HepG2 (cell line): ENCODE measurements around the gene MMP23B. TPM values are rescaled to one million over a fixed set of nuclear protein-coding genes. Genes with fewer than 3 reads are reported as not detected.

Source experiments
- ATAC-seq: fragments of 200-7000 bp; cut with Tn5 transposase; 3 replicates; pipeline ENCODE4 v1.9.1; 2020; ENCODE audit warnings: mild to moderate bottlenecking, moderate library complexity
- BruUV-seq: library from RNA; stranded (reverse); fragments of 400-500 nt; replicated peaks from 2 replicates; lab custom pipeline; 2021; lab: Mats Ljungman, UMichigan
- CTCF ChIA-PET: fragments of 300-600 bp; formaldehyde crosslinking; extraction: SDS; loops from one replicate; lab custom pipeline; 2021; ENCODE audit warnings: low total read pairs, inconsistent platforms, low intra/inter-chr PET ratio; lab: Yijun Ruan, JAX
- POLR2A ChIA-PET: fragments of 350-600 bp; sonication (Branson Sonifier 250); formaldehyde crosslinking; loops from one replicate; lab custom pipeline; 2020; ENCODE audit warnings: antibody characterized with exemption, inconsistent platforms; lab: Yijun Ruan, JAX
- DNase-seq: peaks from one replicate; pipeline ENCODE4 v3.0.0-alpha.2; 2015; ENCODE audit warnings: low spot score
- FAIRE-seq: peaks from 3 replicates; lab custom pipeline; 2011; peaks lifted over from hg19 to GRCh38; lab: Jason Lieb, UNC
- H2AFZ ChIP-seq: one replicate; pipeline ENCODE4 v1.6.1; 2011; ENCODE audit warnings: low read length, inconsistent platforms
- H3K27ac ChIP-seq: fragments of 300-600 bp; 3 replicates; pipeline ENCODE4 v1.8.0; 2011; ENCODE audit warnings: mixed run types, mild to moderate bottlenecking, mixed read lengths, low read length, inconsistent platforms; ENCODE audit not compliant: insufficient read depth; ENCODE audit errors: extremely low read length
- H3K27me3 ChIP-seq, 2 experiments: fragments of 200-600 bp in 1 of 2; 2 replicates in 1 of 2; 3 replicates in 1 of 2; pipeline versions ENCODE4 v1.6.0 to v1.8.0; 2011; ENCODE audit warnings: low read length in 2 of 2, mild to moderate bottlenecking in 2 of 2, moderate library complexity in 2 of 2, inconsistent platforms in 1 of 2; ENCODE audit not compliant: insufficient read depth in 2 of 2, control insufficient read depth in 1 of 2
- H3K36me3 ChIP-seq, 2 experiments: fragments of 200-600 bp in 1 of 2; replicated peaks in 1 of 2; 2 replicates in 1 of 2; 3 replicates in 1 of 2; pipeline versions ENCODE4 v1.5.1 to v1.8.0; 2011; ENCODE audit warnings: low read length in 2 of 2, inconsistent platforms in 1 of 2; ENCODE audit not compliant: insufficient read depth in 2 of 2, control insufficient read depth in 1 of 2
- H3K4me1 ChIP-seq: 2 replicates; pipeline ENCODE4 v1.5.1; 2012; ENCODE audit warnings: low read length, inconsistent platforms; ENCODE audit not compliant: insufficient read depth
- H3K4me2 ChIP-seq: 2 replicates; pipeline ENCODE4 v1.6.0; 2011; ENCODE audit warnings: low read depth, low read length, inconsistent platforms
- H3K4me3 ChIP-seq, 3 experiments: fragments of 200-600 bp in 1 of 3; sonication (generic), shearing (Covaris generic) in 1 of 3; replicated peaks in 1 of 3; 2 replicates each; pipeline ENCODE4 v1.5.1; 2011 to 2016; ENCODE audit warnings: low read length in 3 of 3, inconsistent platforms in 2 of 3, low read depth in 2 of 3, mild to moderate bottlenecking in 2 of 3, control low read depth in 1 of 3, mixed read lengths in 1 of 3; ENCODE audit not compliant: insufficient read depth in 1 of 3
- H3K79me2 ChIP-seq: one replicate; pipeline ENCODE4 v1.6.1; 2011; ENCODE audit warnings: low read length, inconsistent platforms; ENCODE audit not compliant: insufficient read depth
- H3K9ac ChIP-seq: 2 replicates; pipeline ENCODE4 v1.6.0; 2011; ENCODE audit warnings: mild to moderate bottlenecking, low read depth, low read length, inconsistent platforms; ENCODE audit not compliant: insufficient read depth
- H3K9me3 ChIP-seq: 2 replicates; pipeline ENCODE4 v1.5.1; 2012; ENCODE audit warnings: mild to moderate bottlenecking, low read length
- H4K20me1 ChIP-seq: 2 replicates; pipeline ENCODE4 v1.6.0; 2011; ENCODE audit warnings: inconsistent platforms, mild to moderate bottlenecking, low read length, moderate library complexity; ENCODE audit not compliant: insufficient read depth
- ARID3A ChIP-seq: IDR thresholded peaks from 2 replicates; pipeline ENCODE4 v1.6.1; 2012; ENCODE audit warnings: low read depth, low read length, improper control_type of control experiment
- ATRX ChIP-seq: sonication (generic); formaldehyde crosslinking; IDR thresholded peaks from 2 replicates; pipeline ENCODE4 v1.4.0; 2020; ENCODE audit warnings: missing genetic modification reagents, borderline replicate concordance
- ETS1 ChIP-seq: sonication (generic); formaldehyde crosslinking; IDR thresholded peaks from 2 replicates; pipeline ENCODE4 v1.4.0; 2020; ENCODE audit warnings: missing genetic modification reagents
- FLYWCH1 ChIP-seq: sonication (generic); formaldehyde crosslinking; IDR thresholded peaks from 2 replicates; pipeline ENCODE4 v1.8.1; 2023; ENCODE audit warnings: mild to moderate bottlenecking, missing genetic modification reagents
- MEIS2 ChIP-seq: sonication (generic); formaldehyde crosslinking; IDR thresholded peaks from 2 replicates; pipeline ENCODE4 v1.9.0; 2021; ENCODE audit warnings: mild to moderate bottlenecking, missing genetic modification reagents
- U2AF2 ChIP-seq: fragments of 200-400 bp; formaldehyde crosslinking; IDR thresholded peaks from 2 replicates; pipeline ENCODE4 v1.6.1; 2017; ENCODE audit warnings: low read depth, mild to moderate bottlenecking, low read length
- ZFAT ChIP-seq: sonication (generic); formaldehyde crosslinking; conservative IDR thresholded peaks from 2 replicates; pipeline ENCODE4 v1.8.1; 2023; ENCODE audit warnings: missing genetic modification reagents, inconsistent platforms
- ZFP1 ChIP-seq: IDR thresholded peaks from 2 replicates; pipeline ENCODE4 v1.6.1; 2016
- ZNF317 ChIP-seq: sonication (generic); formaldehyde crosslinking; IDR thresholded peaks from 2 replicates; pipeline ENCODE4 v1.5.0; 2020; ENCODE audit warnings: mild to moderate bottlenecking, missing genetic modification reagents
- ZNF337 ChIP-seq: sonication (generic); formaldehyde crosslinking; IDR thresholded peaks from 2 replicates; pipeline ENCODE4 v1.5.1; 2020; ENCODE audit warnings: missing genetic modification reagents, low read depth, mild to moderate bottlenecking, borderline replicate concordance
- ZNF468 ChIP-seq: sonication (generic); formaldehyde crosslinking; IDR thresholded peaks from 2 replicates; pipeline ENCODE4 v1.8.0; 2022; ENCODE audit warnings: mild to moderate bottlenecking, moderate library complexity, missing genetic modification reagents
- ZNF724P ChIP-seq: sonication (generic); formaldehyde crosslinking; IDR thresholded peaks from 2 replicates; pipeline ENCODE4 v1.8.0; 2022; ENCODE audit warnings: missing genetic modification reagents, borderline replicate concordance
- WGBS: methylation state at CpG from one replicate; pipeline ENCODE4 v1.1.6; 2017; ENCODE audit warnings: low lambda C conversion rate; 5-methylcytosine and 5-hydroxymethylcytosine counted together
- in situ Hi-C: cut with HindIII; loops from 2 replicates; pipeline ENCODE4 v1.10.0; 2017; ENCODE audit warnings: low pct_unique_long_range_greater_than_20kb; ENCODE audit not compliant: extremely low pct_ligation_motif_present
- intact Hi-C: fragments of 100-400 bp; cut with micrococcal nuclease; formaldehyde crosslinking; loops from one replicate; pipeline ENCODE4 v1.10.0; 2022; ENCODE audit not compliant: unreplicated experiment
- polyA plus RNA-seq, 8 experiments: library from polyadenylated mRNA; depleted of rRNA in 3 of 8; stranded (reverse) in 7 of 8; unstranded in 1 of 8; fragments of >200 nt; fragmentation: Illumina TruSeq in 4 of 8; extraction: Trizol in 4 of 8; gene quantifications; 2 replicates each; pipeline versions ENCODE4 v1.2.1 to v1.2.3, GENCODE V29; 2011 to 2016; ENCODE audit warnings: low read depth in 4 of 8, missing spikeins in 1 of 8, mixed read lengths in 1 of 8; ENCODE audit not compliant: insufficient read depth in 1 of 8
- total RNA-seq, 5 experiments: library from RNA; depleted of rRNA; stranded (reverse); fragments of >200 nt; fragmentation: Illumina TruSeq; extraction: Trizol; gene quantifications; 2 replicates each; pipeline ENCODE4 v1.2.3, GENCODE V29; 2016; ENCODE audit warnings: low read depth in 1 of 5
- TF ChIP-seq, protein P1 (sequence below): sonication (generic); formaldehyde crosslinking; IDR thresholded peaks from 2 replicates; pipeline ENCODE4 v1.5.1; 2020; ENCODE audit warnings: missing genetic modification reagents, mild to moderate bottlenecking, borderline replicate concordance
- TF ChIP-seq, protein P2 (sequence below): sonication (generic); formaldehyde crosslinking; IDR thresholded peaks from 2 replicates; pipeline ENCODE4 v1.8.1; 2023; ENCODE audit warnings: mild to moderate bottlenecking, missing genetic modification reagents, borderline replicate concordance

The MMP23B gene
- total and polyA plus RNA-seq, 2 of the 13 experiments (the other 11 are each of a cell fraction or from before 2014, with no cell fraction given), result 0.61 to 0.75 TPM

GRCh38 chr1:1605724-1606123 lies 26.2 kb upstream of the MMP23B start:
- WGBS, result 73% methylated on average over 16 of the region's 17 CpGs
- FAIRE-seq, result no peak
- Histone ChIP-seq H3K9ac (no peak overlapping the region), H2AFZ (no peak overlapping the region), H3K4me2 (no peak overlapping the region), H3K4me3 (no peak overlapping the region), H4K20me1 (no peaks in the 10 kb centered on the region), H3K27me3 (peaks cover 1 to 4% of the 10 kb centered on the region in 2 experiments; a peak in 2 of 5 replicates), H3K4me1 (peaks cover 36% of the 10 kb centered on the region), H3K79me2 (no peaks in the 10 kb centered on the region), H3K9me3 (no peaks in the 10 kb centered on the region), H3K36me3 (no peaks in the 10 kb centered on the region), H3K27ac (no peak overlapping the region)
- no TSS peak for BruUV-seq
- TF ChIP-seq FLYWCH1 (no peak), ZNF468 (CRISPR knock-in tag) (no peak), ZNF317 (no peak)
- TF ChIP-seq, protein P1, sequence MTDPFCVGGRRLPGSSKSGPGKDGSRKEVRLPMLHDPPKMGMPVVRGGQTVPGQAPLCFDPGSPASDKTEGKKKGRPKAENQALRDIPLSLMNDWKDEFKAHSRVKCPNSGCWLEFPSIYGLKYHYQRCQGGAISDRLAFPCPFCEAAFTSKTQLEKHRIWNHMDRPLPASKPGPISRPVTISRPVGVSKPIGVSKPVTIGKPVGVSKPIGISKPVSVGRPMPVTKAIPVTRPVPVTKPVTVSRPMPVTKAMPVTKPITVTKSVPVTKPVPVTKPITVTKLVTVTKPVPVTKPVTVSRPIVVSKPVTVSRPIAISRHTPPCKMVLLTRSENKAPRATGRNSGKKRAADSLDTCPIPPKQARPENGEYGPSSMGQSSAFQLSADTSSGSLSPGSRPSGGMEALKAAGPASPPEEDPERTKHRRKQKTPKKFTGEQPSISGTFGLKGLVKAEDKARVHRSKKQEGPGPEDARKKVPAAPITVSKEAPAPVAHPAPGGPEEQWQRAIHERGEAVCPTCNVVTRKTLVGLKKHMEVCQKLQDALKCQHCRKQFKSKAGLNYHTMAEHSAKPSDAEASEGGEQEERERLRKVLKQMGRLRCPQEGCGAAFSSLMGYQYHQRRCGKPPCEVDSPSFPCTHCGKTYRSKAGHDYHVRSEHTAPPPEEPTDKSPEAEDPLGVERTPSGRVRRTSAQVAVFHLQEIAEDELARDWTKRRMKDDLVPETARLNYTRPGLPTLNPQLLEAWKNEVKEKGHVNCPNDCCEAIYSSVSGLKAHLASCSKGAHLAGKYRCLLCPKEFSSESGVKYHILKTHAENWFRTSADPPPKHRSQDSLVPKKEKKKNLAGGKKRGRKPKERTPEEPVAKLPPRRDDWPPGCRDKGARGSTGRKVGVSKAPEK, result no peak
- no peak for DNase-seq
- CTCF ChIA-PET, result no interaction called here
- POLR2A ChIA-PET, result no interaction called here
- in situ Hi-C loops, result no loop called here
- ATAC-seq, result no peak
- intact Hi-C loops, result no loop called here

DNA sequence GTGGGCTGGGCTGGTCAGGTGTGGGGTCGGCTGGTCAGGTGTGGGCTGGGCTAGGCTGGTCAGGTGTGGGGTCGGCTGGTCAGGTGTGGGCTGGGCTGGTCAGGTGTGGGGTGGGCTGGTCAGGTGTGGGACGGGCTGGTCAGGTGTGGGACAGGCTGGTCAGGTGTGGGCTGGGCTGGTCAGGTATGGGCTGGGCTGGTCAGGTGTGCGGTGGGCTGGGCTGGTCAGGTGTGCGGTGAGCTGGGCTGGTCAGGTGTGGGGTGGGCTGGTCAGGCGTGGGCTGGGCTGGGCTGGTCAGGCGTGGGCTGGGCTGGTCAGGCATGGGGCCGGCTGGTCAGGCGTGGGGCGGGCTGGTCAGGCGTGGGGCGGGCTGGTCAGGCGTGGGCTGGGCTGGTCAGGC lies 25.7 kb upstream of the MMP23B start:
- no peaks in the 10 kb centered on the region for H3K9me3 ChIP-seq
- no TSS peak for BruUV-seq
- H3K4me1 ChIP-seq, result peaks cover 36% of the 10 kb centered on the region
- peaks cover 0 to 1% of the 10 kb centered on the region in 2 experiments; a peak in 2 of 5 replicates for H3K27me3 ChIP-seq
- no peak overlapping the region for H3K4me3 ChIP-seq
- H4K20me1 ChIP-seq, result no peaks in the 10 kb centered on the region
- ATAC-seq (no peak), FAIRE-seq (no peak), DNase-seq (no peak)
- ChIA-PET POLR2A (no interaction called here), CTCF (no interaction called here)
- no peak overlapping the region for H3K4me2 ChIP-seq
- H3K27ac ChIP-seq, result no peak overlapping the region
- WGBS, result 65% methylated on average over 4 of the region's 13 CpGs
- intact Hi-C loops (no loop called here), in situ Hi-C loops (no loop called here)
- H3K9ac ChIP-seq, result no peak overlapping the region
- no peaks in the 10 kb centered on the region for H3K36me3 ChIP-seq
- H3K79me2 ChIP-seq, result no peaks in the 10 kb centered on the region
- H2AFZ ChIP-seq, result no peak overlapping the region
- TF ChIP-seq, protein P2, sequence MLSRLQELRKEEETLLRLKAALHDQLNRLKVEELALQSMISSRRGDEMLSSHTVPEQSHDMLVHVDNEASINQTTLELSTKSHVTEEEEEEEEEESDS (CRISPR knock-in tag), result no peak
- TF ChIP-seq ATRX (no peak), ZNF337 (no peak), ZFAT (CRISPR knock-in tag) (no peak), ETS1 (no peak), ARID3A (no peak), MEIS2 (CRISPR knock-in tag) (no peak), U2AF2 (no peak), ZNF724P (no peak), ZFP1 (CRISPR knock-in tag) (no peak)
